ENCODE data around the gene GARNL3. TPM values are rescaled to one million over a fixed set of nuclear protein-coding genes. Genes with fewer than 3 reads are reported as not detected.

The GARNL3 gene
- total and polyA plus RNA-seq, 2 of the 13 experiments (the other 11 are each of a cell fraction or from before 2014, with no cell fraction given): 3.9 to 11.0 TPM

GRCh38 chr9:127395497-127396252, 131.1 kb downstream of the GARNL3 start (continued):
- TF ChIP-seq FOXP4 (CRISPR knock-in tag; IDR thresholded peaks at IDR 0.05) (peak; percentile 71), REST (IDR thresholded peaks at IDR 0.05; ENCODE audit: borderline replicate concordance in 1 of 2, low read depth in 1 of 2, low read length in 2 of 2) (peak in 1 of 2 experiments; percentile 11; a peak in 1 of 4 replicates), NR2C2 (CRISPR knock-in tag; IDR thresholded peaks at IDR 0.05; ENCODE audit: borderline replicate concordance) (peak; percentile 48; the same call in 1 of the 2 replicates), ZNF263 (CRISPR knock-in tag; IDR thresholded peaks at IDR 0.05) (peak; percentile 72), GPN1 (CRISPR knock-in tag; IDR thresholded peaks at IDR 0.05; ENCODE audit: borderline replicate concordance) (no peak), FOXK2 (IDR thresholded peaks at IDR 0.05) (peak; percentile 76), SOX5 (CRISPR knock-in tag; IDR thresholded peaks at IDR 0.05; ENCODE audit: borderline replicate concordance) (peak; percentile 66; the same call in 1 of the 2 replicates), KAT2B (IDR thresholded peaks at IDR 0.05; ENCODE audit: borderline replicate concordance, low read depth, low read length) (peak; percentile 34; the same call in 1 of the 2 replicates), XRCC5 (optimal IDR thresholded peaks at IDR 0.05; ENCODE audit: low read length) (peak; percentile 38), HCFC1 (IDR thresholded peaks at IDR 0.05; ENCODE audit: low read depth, low read length) (no peak), CREB1 (IDR thresholded peaks at IDR 0.05) (peak; percentile 60; the same call in 1 of the 2 replicates), CREB1 (CRISPR knock-in tag; IDR thresholded peaks at IDR 0.05) (peak; percentile 78), GATAD1 (CRISPR knock-in tag; IDR thresholded peaks at IDR 0.05) (peak; percentile 55; the same call in 1 of the 2 replicates), MAZ (IDR thresholded peaks at IDR 0.05; ENCODE audit: borderline replicate concordance, low read depth, low read length) (no peak), MAZ (CRISPR knock-in tag; IDR thresholded peaks at IDR 0.05; ENCODE audit: low read depth) (0 out of 2 replicates have a peak, but pooled peaks have one; percentile 14), ONECUT2 (CRISPR knock-in tag; IDR thresholded peaks at IDR 0.05) (peak; percentile 76; the same call in 1 of the 2 replicates), ZNF292 (CRISPR knock-in tag; IDR thresholded peaks at IDR 0.05; ENCODE audit: borderline replicate concordance, low read depth) (peak; percentile 64; the same call in 1 of the 2 replicates), DR1 (CRISPR knock-in tag; IDR thresholded peaks at IDR 0.05) (no peak), ZNF567 (CRISPR knock-in tag; IDR thresholded peaks at IDR 0.05; ENCODE audit: borderline replicate concordance) (no peak)
- TF ChIP-seq, protein P1, sequence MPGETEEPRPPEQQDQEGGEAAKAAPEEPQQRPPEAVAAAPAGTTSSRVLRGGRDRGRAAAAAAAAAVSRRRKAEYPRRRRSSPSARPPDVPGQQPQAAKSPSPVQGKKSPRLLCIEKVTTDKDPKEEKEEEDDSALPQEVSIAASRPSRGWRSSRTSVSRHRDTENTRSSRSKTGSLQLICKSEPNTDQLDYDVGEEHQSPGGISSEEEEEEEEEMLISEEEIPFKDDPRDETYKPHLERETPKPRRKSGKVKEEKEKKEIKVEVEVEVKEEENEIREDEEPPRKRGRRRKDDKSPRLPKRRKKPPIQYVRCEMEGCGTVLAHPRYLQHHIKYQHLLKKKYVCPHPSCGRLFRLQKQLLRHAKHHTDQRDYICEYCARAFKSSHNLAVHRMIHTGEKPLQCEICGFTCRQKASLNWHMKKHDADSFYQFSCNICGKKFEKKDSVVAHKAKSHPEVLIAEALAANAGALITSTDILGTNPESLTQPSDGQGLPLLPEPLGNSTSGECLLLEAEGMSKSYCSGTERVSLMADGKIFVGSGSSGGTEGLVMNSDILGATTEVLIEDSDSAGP (CRISPR knock-in tag; IDR thresholded peaks at IDR 0.05; ENCODE audit: borderline replicate concordance): no peak
- TF ChIP-seq, protein P2, sequence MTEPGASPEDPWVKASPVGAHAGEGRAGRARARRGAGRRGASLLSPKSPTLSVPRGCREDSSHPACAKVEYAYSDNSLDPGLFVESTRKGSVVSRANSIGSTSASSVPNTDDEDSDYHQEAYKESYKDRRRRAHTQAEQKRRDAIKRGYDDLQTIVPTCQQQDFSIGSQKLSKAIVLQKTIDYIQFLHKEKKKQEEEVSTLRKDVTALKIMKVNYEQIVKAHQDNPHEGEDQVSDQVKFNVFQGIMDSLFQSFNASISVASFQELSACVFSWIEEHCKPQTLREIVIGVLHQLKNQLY (CRISPR knock-in tag; IDR thresholded peaks at IDR 0.05): peak; percentile 57; the same call in 1 of the 2 replicates
